ENCODE results near the gene PPP2R3B. TPM values are rescaled to one million over a fixed set of nuclear protein-coding genes. Genes with fewer than 3 reads are reported as not detected.

PPP2R3B gene
- total RNA-seq, 4 donors from 2014 or later: 7.8 to 27.9 (median 11.6) TPM

DNA sequence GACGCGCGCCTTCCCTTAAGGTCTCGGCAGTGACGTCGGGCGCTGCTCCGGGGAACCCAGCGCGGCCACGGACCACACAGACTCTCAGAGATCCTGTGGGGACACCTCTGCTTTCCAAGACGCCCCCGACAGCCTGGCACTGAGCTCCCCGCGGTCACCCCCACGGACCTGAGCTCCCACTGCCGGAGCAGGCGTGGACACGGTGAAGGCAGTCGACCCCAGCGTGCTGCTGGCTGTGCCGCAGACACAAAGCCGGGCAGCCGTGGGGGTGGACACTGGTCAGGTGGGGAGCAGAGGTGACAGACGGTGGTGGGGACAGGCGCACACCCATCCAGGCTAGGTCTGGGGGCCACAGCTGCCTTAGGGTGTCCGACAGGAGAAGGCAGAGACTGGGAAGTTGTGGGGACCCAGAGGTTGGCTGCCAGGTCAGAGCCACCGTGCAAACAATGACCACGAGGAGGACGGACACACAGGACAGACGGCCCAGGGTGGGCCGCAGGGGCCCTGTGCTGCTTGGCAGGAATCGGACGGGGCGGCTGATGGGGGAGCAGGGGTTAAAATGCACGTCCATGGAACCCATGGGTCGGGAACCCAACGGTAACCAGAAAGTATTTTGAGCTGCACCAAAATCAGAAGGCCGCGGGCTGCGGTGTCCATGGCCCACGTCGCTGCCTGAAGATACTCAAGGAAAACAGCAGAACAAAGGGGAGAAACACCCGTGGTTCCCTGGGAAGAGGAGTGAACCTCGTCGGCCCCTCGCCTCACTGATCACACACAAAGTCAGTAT lies 51.5 kb downstream of the PPP2R3B start:
- H3K27me3 ChIP-seq: peaks cover 19% of the 10 kb centered on the region
- no peak overlapping the region for H3K4me3 ChIP-seq
- no peak overlapping the region for H3K27ac ChIP-seq
- WGBS, 2 donors (ENCODE audit: low coverage in 1 of 2): 93 to 96% methylated on average over 6 to 47 of the region's 47 CpGs
- no peaks in the 10 kb centered on the region for H3K9me3 ChIP-seq
- intact Hi-C loops (cut with DNase I; ENCODE audit: low total_unique reads) (no loop called here), in situ Hi-C loops (cut with MboI; ENCODE audit: low pct_ligation_motif_present in 1 of 4, low pct_unique_long_range_greater_than_20kb in 1 of 4, low sequenced_read_pairs in 3 of 4) (no loop called here)
- no peaks in the 10 kb centered on the region for H3K36me3 ChIP-seq
- TF ChIP-seq POLR2A (IDR thresholded peaks at IDR 0.05): no peak
- DNase-seq: no peak
- peaks cover 3 to 11% (median 7%) of the 10 kb centered on the region in 4 donors for H3K4me1 ChIP-seq

DNA sequence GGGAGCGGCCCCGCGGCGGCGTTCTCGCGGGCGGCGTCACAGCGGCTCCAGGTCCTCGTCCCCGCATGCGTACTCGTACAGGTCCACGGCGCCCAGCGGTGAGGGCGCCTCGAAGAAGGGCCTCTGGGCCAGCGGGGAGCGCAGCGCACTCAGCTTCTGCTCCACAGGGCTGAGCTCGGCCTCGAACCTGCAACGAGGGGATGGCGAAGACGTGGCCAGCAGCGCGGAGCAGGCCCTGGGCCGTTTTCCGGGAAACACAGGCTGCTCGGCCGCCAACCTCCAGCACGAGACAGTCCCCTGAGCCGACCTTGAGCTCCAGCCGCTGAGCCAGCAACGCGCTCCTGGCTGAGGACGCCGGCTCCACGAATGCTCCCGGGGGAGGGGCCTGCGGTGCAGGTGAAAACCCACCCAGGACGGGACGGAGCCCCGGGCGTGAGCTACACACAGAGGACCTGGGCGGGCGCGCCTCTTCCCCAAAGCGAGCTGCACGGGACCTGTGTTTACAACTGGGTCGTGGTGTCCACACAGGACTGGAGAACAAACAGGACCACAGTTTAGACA lies 52.3 kb downstream of the PPP2R3B start:
- 95% methylated on average over 53 of the region's 53 CpGs; no CpG with 5 or more reads in 1 of the 2 donors for WGBS, 2 donors (ENCODE audit: low coverage in 1 of 2)
- no peak overlapping the region for H3K4me3 ChIP-seq
- DNase-seq: no peak
- no peak overlapping the region for H3K27ac ChIP-seq
- H3K36me3 ChIP-seq: no peaks in the 10 kb centered on the region
- peaks cover 21% of the 10 kb centered on the region for H3K27me3 ChIP-seq
- peaks cover 3 to 11% (median 7%) of the 10 kb centered on the region in 4 donors for H3K4me1 ChIP-seq
- TF ChIP-seq, protein P1, sequence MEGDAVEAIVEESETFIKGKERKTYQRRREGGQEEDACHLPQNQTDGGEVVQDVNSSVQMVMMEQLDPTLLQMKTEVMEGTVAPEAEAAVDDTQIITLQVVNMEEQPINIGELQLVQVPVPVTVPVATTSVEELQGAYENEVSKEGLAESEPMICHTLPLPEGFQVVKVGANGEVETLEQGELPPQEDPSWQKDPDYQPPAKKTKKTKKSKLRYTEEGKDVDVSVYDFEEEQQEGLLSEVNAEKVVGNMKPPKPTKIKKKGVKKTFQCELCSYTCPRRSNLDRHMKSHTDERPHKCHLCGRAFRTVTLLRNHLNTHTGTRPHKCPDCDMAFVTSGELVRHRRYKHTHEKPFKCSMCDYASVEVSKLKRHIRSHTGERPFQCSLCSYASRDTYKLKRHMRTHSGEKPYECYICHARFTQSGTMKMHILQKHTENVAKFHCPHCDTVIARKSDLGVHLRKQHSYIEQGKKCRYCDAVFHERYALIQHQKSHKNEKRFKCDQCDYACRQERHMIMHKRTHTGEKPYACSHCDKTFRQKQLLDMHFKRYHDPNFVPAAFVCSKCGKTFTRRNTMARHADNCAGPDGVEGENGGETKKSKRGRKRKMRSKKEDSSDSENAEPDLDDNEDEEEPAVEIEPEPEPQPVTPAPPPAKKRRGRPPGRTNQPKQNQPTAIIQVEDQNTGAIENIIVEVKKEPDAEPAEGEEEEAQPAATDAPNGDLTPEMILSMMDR (IDR thresholded peaks at IDR 0.05): no peak
- TF ChIP-seq EP300 (IDR thresholded peaks at IDR 0.05; ENCODE audit: low read depth): no peak
- no peak for TF ChIP-seq POLR2A (IDR thresholded peaks at IDR 0.05)
- TF ChIP-seq POLR2AphosphoS5 (IDR thresholded peaks at IDR 0.05): no peak
- in situ Hi-C loops (cut with MboI; ENCODE audit: low pct_ligation_motif_present in 1 of 4, low pct_unique_long_range_greater_than_20kb in 1 of 4, low sequenced_read_pairs in 3 of 4): no loop called here
- no peaks in the 10 kb centered on the region for H3K9me3 ChIP-seq
- intact Hi-C loops (cut with DNase I; ENCODE audit: low total_unique reads): no loop called here

DNA sequence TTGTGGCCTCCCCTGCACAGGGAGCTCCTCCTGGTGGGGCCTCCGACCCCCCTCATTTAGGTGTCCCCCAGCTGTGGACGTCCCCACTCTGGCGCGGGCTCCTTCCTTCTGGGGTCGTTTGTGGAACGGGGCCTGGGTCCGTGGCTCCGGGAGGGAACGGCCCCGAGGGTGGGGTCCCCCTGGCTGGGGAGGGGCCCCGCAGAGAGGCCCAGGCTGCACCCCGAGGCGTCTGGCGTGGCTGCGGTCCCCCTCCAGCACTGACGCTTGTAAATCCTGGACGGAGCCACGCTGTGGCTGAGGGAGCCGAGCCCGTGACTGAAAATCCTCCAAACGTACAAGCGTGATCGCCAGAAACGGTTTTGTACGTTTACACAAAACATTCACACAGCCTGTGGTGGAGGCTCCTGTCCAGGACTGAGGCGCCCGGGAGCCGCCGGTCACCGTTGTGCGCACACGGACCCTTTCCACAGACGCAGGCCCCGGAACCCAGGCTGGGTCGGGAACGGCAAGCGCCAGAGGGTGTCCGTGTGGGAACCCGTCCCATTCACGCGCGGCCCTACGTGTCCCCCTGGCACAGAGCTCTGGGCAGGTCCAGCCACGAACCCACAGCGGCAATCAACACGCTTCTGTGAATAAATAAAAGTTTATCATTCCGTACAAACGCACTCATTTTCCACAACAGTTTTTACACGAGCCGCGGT lies 52.9 kb downstream of the PPP2R3B start:
- Histone ChIP-seq H3K36me3 (no peaks in the 10 kb centered on the region), H3K4me1 (peaks cover 3 to 11% (median 7%) of the 10 kb centered on the region in 4 donors), H3K4me3 (no peak overlapping the region), H3K9me3 (no peaks in the 10 kb centered on the region), H3K27me3 (peaks cover 21% of the 10 kb centered on the region), H3K27ac (no peak overlapping the region)
- WGBS, 2 donors (ENCODE audit: low coverage in 1 of 2): 98% methylated on average over 38 of the region's 51 CpGs; no CpG with 5 or more reads in 1 of the 2 donors
- intact Hi-C loops (cut with DNase I; ENCODE audit: low total_unique reads): no loop called here
- no peak for TF ChIP-seq POLR2AphosphoS5 (IDR thresholded peaks at IDR 0.05)
- no peak for TF ChIP-seq EP300 (IDR thresholded peaks at IDR 0.05; ENCODE audit: low read depth)
- TF ChIP-seq, protein P1 (IDR thresholded peaks at IDR 0.05): no peak
- no peak for TF ChIP-seq POLR2A (IDR thresholded peaks at IDR 0.05)
- DNase-seq: no peak
- in situ Hi-C loops (cut with MboI; ENCODE audit: low pct_ligation_motif_present in 1 of 4, low pct_unique_long_range_greater_than_20kb in 1 of 4, low sequenced_read_pairs in 3 of 4): no loop called here

DNA sequence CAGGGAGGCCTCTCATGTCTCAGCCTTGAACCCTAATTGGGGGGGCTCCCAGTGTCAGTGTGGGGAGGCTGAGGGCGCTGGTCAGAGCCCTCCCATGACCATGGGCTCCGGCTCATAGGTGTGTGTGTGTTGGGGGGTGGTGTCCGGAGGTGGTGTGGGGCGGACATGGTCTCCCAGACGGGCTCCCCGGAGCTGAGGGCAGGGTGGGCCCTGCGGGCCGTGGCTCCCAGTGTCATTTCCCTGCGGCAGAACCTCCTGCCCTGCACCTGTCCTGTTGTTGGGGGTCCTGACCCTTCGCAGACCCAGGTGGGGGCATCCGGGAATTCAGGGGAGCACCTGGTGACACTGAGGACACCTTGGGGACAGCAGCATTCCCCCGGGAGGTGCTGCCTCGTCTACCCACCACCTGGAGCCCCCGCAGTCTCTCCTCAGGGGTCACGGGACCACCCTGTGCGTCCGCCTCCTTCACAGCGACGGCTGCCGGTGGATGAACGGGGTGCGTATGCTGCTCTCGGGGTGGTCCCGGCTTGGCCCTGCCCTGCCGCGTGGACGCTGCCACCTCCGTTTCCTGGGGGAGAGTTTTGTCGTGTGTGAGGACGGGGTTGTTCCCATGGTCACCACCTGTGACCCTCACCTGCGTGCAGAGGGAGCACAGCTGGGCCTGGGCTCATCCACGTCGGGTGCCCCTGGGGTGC lies 53.6 kb downstream of the PPP2R3B start:
- Histone ChIP-seq H3K4me3 (no peak overlapping the region), H3K27ac (no peak overlapping the region), H3K27me3 (peaks cover 21% of the 10 kb centered on the region), H3K36me3 (no peaks in the 10 kb centered on the region), H3K4me1 (peaks cover 3 to 11% (median 7%) of the 10 kb centered on the region in 4 donors), H3K9me3 (no peaks in the 10 kb centered on the region)
- WGBS, 2 donors (ENCODE audit: low coverage in 1 of 2): 99% methylated on average over 29 of the region's 33 CpGs; no CpG with 5 or more reads in 1 of the 2 donors
- no peak for DNase-seq
- TF ChIP-seq POLR2AphosphoS5 (IDR thresholded peaks at IDR 0.05) (no peak), POLR2A (IDR thresholded peaks at IDR 0.05) (no peak), EP300 (IDR thresholded peaks at IDR 0.05; ENCODE audit: low read depth) (no peak)
- TF ChIP-seq, protein P1 (IDR thresholded peaks at IDR 0.05): no peak
- in situ Hi-C loops (cut with MboI; ENCODE audit: low pct_ligation_motif_present in 1 of 4, low pct_unique_long_range_greater_than_20kb in 1 of 4, low sequenced_read_pairs in 3 of 4) (no loop called here), intact Hi-C loops (cut with DNase I; ENCODE audit: low total_unique reads) (no loop called here)
